ENCODE results near the gene DDX11. TPM values are rescaled to one million over a fixed set of nuclear protein-coding genes. Genes with fewer than 3 reads are reported as not detected.

DDX11 gene
- total and polyA plus RNA-seq, 2 of the 4 experiments (the other 2 are of a cell fraction) = 10.8 to 17.6 TPM

DNA sequence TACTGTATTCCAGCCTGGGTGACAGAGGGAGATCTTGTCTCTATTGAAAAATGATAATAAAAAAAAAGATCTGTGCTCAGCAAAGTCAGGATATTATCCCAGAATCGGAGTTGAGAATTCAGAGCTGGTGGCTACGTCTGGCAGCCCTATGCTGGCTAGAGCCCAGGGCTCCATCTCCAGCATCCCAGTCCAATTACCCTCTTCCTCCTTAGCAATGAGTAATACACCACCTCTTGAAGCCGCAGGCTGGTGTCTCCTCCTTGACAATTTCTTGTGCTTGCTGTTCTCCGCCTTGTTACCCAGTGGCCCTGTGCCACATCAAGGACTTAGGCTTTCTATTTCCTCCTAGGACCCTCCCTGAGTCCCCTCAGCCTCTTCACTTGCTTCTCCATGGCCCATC, 38.4 kb upstream of the DDX11 start:
- ATAC-seq (ENCODE audit: low read depth) = no peak
- dilution Hi-C loops (cut with HindIII; ENCODE audit: low sequenced_read_pairs, unreplicated experiment) (no loop called here), intact Hi-C loops (cut with micrococcal nuclease) (no loop called here), in situ Hi-C loops (cut with MboI; ENCODE audit: low sequenced_read_pairs) (no loop called here)
- Histone ChIP-seq H3K23ac (ENCODE audit: low read depth, low read length) (no peak overlapping the region), H3K79me1 (ENCODE audit: low read depth in 1 of 2, low read length in 2 of 2) (no peaks in the 10 kb centered on the region), H3K56ac (ENCODE audit: extremely low read depth, insufficient read depth, low read length) (no peak overlapping the region), H3K4ac (ENCODE audit: low read depth, low read length) (no peak overlapping the region), H3K4me2 (ENCODE audit: low read depth, low read length) (no peak overlapping the region), H2BK15ac (ENCODE audit: low read depth, low read length) (no peak overlapping the region), H2BK120ac (ENCODE audit: low read depth, low read length) (no peak overlapping the region), H2BK20ac (ENCODE audit: low read depth, low read length) (no peak overlapping the region), H3K9ac (ENCODE audit: low read depth, low read length) (no peak overlapping the region), H2AK5ac (ENCODE audit: low read depth, low read length) (no peak overlapping the region), H4K91ac (ENCODE audit: insufficient read depth, low read depth, low read length) (no peak overlapping the region), H2AFZ (replicated peaks; ENCODE audit: low read length, poor library complexity) (no peak overlapping the region), H3K4me1 (ENCODE audit: control insufficient read depth, insufficient read depth, low read length) (peaks cover 3% of the 10 kb centered on the region; the same call in 1 of the 2 replicates), H2AK9ac (replicated peaks; ENCODE audit: low read depth, low read length, poor library complexity) (no peak overlapping the region), H3K4me3 (ENCODE audit: insufficient read depth, low read depth, low read length) (no peak overlapping the region), H3K9me3 (ENCODE audit: control insufficient read depth, insufficient read depth, low read length) (no peaks in the 10 kb centered on the region), H3K27ac (ENCODE audit: insufficient read depth, low read length) (no peak overlapping the region), H3K27me3 (ENCODE audit: control insufficient read depth, insufficient read depth, low read length) (peaks cover 10% of the 10 kb centered on the region), H3K9me1 (ENCODE audit: insufficient read depth, low read length) (no peaks in the 10 kb centered on the region), H4K20me1 (ENCODE audit: insufficient read depth, low read length) (no peaks in the 10 kb centered on the region), H3K14ac (replicated peaks; ENCODE audit: low read depth, low read length) (no peak overlapping the region), H4K8ac (ENCODE audit: low read depth in 2 of 2, low read length in 2 of 2) (no peak overlapping the region), H3K36me3 (ENCODE audit: control insufficient read depth, insufficient read depth, low read length) (no peaks in the 10 kb centered on the region), H3K18ac (ENCODE audit: low read depth, low read length) (no peak overlapping the region), H4K5ac (ENCODE audit: low read depth, low read length) (no peak overlapping the region), H2BK5ac (ENCODE audit: low read depth, low read length, poor library complexity, severe bottlenecking) (no peak overlapping the region)
- ChIA-PET CTCF (interaction anchor here (0.8 kb wide), 1 partner anchor 9 kb away, joined by 3 read pairs; no protein-coding TSS in a partner anchor), POLR2A (ENCODE audit: unreplicated experiment) (no interaction called here)
- TF ChIP-seq MAZ (IDR thresholded peaks at IDR 0.05; ENCODE audit: borderline replicate concordance, low read depth, low read length) (no peak), CEBPB (IDR thresholded peaks at IDR 0.05; ENCODE audit: low read depth, low read length) (no peak), RFX5 (IDR thresholded peaks at IDR 0.05; ENCODE audit: low read depth, low read length) (no peak), CHD1 (IDR thresholded peaks at IDR 0.05; ENCODE audit: low read depth, low read length) (no peak), NFE2L2 (IDR thresholded peaks at IDR 0.05; ENCODE audit: low read depth, low read length) (no peak), SMC3 (IDR thresholded peaks at IDR 0.05; ENCODE audit: low read depth, low read length) (no peak), RAD21 (IDR thresholded peaks at IDR 0.05; ENCODE audit: low read length) (no peak), FOS (IDR thresholded peaks at IDR 0.05; ENCODE audit: low read depth, low read length) (no peak), POLR2A (IDR thresholded peaks at IDR 0.05; ENCODE audit: low read depth, low read length) (no peak), RCOR1 (IDR thresholded peaks at IDR 0.05; ENCODE audit: insufficient replicate concordance, low read length) (no peak), MAFK (IDR thresholded peaks at IDR 0.05; ENCODE audit: low read depth, low read length) (no peak)
- TF ChIP-seq, protein P1, sequence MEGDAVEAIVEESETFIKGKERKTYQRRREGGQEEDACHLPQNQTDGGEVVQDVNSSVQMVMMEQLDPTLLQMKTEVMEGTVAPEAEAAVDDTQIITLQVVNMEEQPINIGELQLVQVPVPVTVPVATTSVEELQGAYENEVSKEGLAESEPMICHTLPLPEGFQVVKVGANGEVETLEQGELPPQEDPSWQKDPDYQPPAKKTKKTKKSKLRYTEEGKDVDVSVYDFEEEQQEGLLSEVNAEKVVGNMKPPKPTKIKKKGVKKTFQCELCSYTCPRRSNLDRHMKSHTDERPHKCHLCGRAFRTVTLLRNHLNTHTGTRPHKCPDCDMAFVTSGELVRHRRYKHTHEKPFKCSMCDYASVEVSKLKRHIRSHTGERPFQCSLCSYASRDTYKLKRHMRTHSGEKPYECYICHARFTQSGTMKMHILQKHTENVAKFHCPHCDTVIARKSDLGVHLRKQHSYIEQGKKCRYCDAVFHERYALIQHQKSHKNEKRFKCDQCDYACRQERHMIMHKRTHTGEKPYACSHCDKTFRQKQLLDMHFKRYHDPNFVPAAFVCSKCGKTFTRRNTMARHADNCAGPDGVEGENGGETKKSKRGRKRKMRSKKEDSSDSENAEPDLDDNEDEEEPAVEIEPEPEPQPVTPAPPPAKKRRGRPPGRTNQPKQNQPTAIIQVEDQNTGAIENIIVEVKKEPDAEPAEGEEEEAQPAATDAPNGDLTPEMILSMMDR (conservative IDR thresholded peaks at IDR 0.05; ENCODE audit: low read depth, low read length) = no peak
- TF ChIP-seq, protein P2, sequence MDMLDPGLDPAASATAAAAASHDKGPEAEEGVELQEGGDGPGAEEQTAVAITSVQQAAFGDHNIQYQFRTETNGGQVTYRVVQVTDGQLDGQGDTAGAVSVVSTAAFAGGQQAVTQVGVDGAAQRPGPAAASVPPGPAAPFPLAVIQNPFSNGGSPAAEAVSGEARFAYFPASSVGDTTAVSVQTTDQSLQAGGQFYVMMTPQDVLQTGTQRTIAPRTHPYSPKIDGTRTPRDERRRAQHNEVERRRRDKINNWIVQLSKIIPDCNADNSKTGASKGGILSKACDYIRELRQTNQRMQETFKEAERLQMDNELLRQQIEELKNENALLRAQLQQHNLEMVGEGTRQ (IDR thresholded peaks at IDR 0.05; ENCODE audit: low read depth, low read length) = no peak
- TF ChIP-seq, protein P3, sequence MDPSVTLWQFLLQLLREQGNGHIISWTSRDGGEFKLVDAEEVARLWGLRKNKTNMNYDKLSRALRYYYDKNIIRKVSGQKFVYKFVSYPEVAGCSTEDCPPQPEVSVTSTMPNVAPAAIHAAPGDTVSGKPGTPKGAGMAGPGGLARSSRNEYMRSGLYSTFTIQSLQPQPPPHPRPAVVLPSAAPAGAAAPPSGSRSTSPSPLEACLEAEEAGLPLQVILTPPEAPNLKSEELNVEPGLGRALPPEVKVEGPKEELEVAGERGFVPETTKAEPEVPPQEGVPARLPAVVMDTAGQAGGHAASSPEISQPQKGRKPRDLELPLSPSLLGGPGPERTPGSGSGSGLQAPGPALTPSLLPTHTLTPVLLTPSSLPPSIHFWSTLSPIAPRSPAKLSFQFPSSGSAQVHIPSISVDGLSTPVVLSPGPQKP (IDR thresholded peaks at IDR 0.05; ENCODE audit: borderline replicate concordance, low read depth, low read length) = no peak
- WGBS, 2 experiments (ENCODE audit: extremely low coverage in 2 of 2, insufficient read length in 1 of 2) = 78% methylated on average over 4 of the region's 4 CpGs; no CpG with 5 or more reads in 1 of the 2 experiments
- BruUV-seq (replicated peaks) = no TSS peak
- DNase-seq = no peak

All from IMR-90 (cell line).